OCI-LY7 (cell line): ENCODE measurements around the gene RUSF1. TPM values are rescaled to one million over a fixed set of nuclear protein-coding genes. Genes with fewer than 3 reads are reported as not detected.

Experiments
- BruUV-seq: library from RNA; stranded (reverse); fragments of 400-500 nt; replicated peaks from 2 replicates; lab custom pipeline; 2021; lab: Mats Ljungman, UMichigan
- CTCF ChIA-PET: fragments of 300-600 bp; sonication (Branson Sonifier 250); formaldehyde crosslinking; loops from one replicate; lab custom pipeline; 2022; ENCODE audit warnings: antibody characterized with exemption; ENCODE audit not compliant: unreplicated experiment; lab: Charles Lee
- POLR2A ChIA-PET: fragments of 300-600 bp; sonication (Branson Sonifier 250); formaldehyde crosslinking; loops from one replicate; lab custom pipeline; 2022; ENCODE audit warnings: antibody characterized with exemption; lab: Charles Lee
- DNase-seq: peaks from one replicate; pipeline ENCODE4 v3.0.0-alpha.2; 2015; ENCODE audit warnings: low spot score
- H2AFZ ChIP-seq: fragments of 200-600 bp; sonication (generic), shearing (Covaris generic); 2 replicates; pipeline ENCODE4 v1.6.1; 2014; ENCODE audit warnings: mild to moderate bottlenecking, antibody characterized with exemption, low read length, moderate library complexity
- H3K27ac ChIP-seq: fragments of 200-600 bp; sonication (generic); 2 replicates; pipeline ENCODE4 v1.5.1; 2014; ENCODE audit warnings: mixed run types, low read depth, mild to moderate bottlenecking, moderate library complexity, low read length, inconsistent platforms; ENCODE audit not compliant: poor library complexity, severe bottlenecking
- H3K36me3 ChIP-seq: fragments of 200-600 bp; sonication (generic); 2 replicates; pipeline ENCODE4 v1.6.1; 2014; ENCODE audit warnings: mild to moderate bottlenecking, antibody characterized with exemption, low read length, moderate library complexity, mixed read lengths; ENCODE audit not compliant: insufficient read depth
- H3K4me1 ChIP-seq: fragments of 200-600 bp; sonication (generic); 2 replicates; pipeline ENCODE4 v1.5.1; 2014; ENCODE audit warnings: mild to moderate bottlenecking, low read length; ENCODE audit not compliant: insufficient read depth, poor library complexity, severe bottlenecking
- H3K4me2 ChIP-seq: fragments of 200-600 bp; sonication (generic); 2 replicates; pipeline ENCODE4 v1.6.1; 2014; ENCODE audit warnings: mild to moderate bottlenecking, low read length
- H3K4me3 ChIP-seq: fragments of 200-600 bp; sonication (generic); 2 replicates; pipeline ENCODE4 v1.5.1; 2014; ENCODE audit warnings: mild to moderate bottlenecking, low read depth, low read length; ENCODE audit not compliant: poor library complexity, severe bottlenecking
- H3K79me2 ChIP-seq: fragments of 200-600 bp; sonication (generic); 2 replicates; pipeline ENCODE4 v1.6.1; 2016; ENCODE audit warnings: low read depth, mild to moderate bottlenecking, low read length, moderate library complexity, mixed read lengths; ENCODE audit not compliant: insufficient read depth
- H3K9me2 ChIP-seq: fragments of 200-600 bp; sonication (generic); 2 replicates; pipeline ENCODE4 v1.6.1; 2016; ENCODE audit warnings: mild to moderate bottlenecking, low read length, mixed read lengths; ENCODE audit not compliant: insufficient read depth
- H3K9me3 ChIP-seq: fragments of 200-600 bp; sonication (generic); 2 replicates; pipeline ENCODE4 v1.6.1; 2014; ENCODE audit warnings: mild to moderate bottlenecking, mixed run types, low read length, mixed read lengths
- H4K20me1 ChIP-seq: fragments of 200-600 bp; sonication (generic); 2 replicates; pipeline ENCODE4 v1.6.1; 2014; ENCODE audit warnings: mild to moderate bottlenecking, antibody characterized with exemption, low read length, moderate library complexity, mixed read lengths; ENCODE audit not compliant: insufficient read depth
- CTCF ChIP-seq: fragments of 200-600 bp; sonication (generic); conservative IDR thresholded peaks from 2 replicates; pipeline ENCODE4 v1.5.1; 2014; ENCODE audit warnings: mild to moderate bottlenecking, antibody characterized with exemption, low read length, moderate library complexity, mixed read lengths
- EZH2phosphoT487 ChIP-seq: fragments of 200-600 bp; sonication (generic); IDR thresholded peaks from 2 replicates; pipeline ENCODE4 v1.6.1; 2018; ENCODE audit warnings: low read depth, borderline replicate concordance, mild to moderate bottlenecking, mixed run types, antibody characterized with exemption, low read length, moderate library complexity, mixed read lengths
- intact Hi-C: fragments of 100-400 bp; cut with micrococcal nuclease; formaldehyde crosslinking; loops from one replicate; pipeline ENCODE4 v1.10.0; 2022; ENCODE audit not compliant: unreplicated experiment
- total RNA-seq, 2 experiments: library from RNA; depleted of rRNA in 1 of 2; stranded (reverse); fragments of >200 nt in 1 of 2; shearing (Covaris generic) in 1 of 2; gene quantifications; 2 replicates each; pipeline ENCODE4 v1.2.3, GENCODE V29; 2014 to 2022

The RUSF1 gene
- total RNA-seq, 2 experiments from 2014 or later, result 28.6 to 40.4 TPM

DNA sequence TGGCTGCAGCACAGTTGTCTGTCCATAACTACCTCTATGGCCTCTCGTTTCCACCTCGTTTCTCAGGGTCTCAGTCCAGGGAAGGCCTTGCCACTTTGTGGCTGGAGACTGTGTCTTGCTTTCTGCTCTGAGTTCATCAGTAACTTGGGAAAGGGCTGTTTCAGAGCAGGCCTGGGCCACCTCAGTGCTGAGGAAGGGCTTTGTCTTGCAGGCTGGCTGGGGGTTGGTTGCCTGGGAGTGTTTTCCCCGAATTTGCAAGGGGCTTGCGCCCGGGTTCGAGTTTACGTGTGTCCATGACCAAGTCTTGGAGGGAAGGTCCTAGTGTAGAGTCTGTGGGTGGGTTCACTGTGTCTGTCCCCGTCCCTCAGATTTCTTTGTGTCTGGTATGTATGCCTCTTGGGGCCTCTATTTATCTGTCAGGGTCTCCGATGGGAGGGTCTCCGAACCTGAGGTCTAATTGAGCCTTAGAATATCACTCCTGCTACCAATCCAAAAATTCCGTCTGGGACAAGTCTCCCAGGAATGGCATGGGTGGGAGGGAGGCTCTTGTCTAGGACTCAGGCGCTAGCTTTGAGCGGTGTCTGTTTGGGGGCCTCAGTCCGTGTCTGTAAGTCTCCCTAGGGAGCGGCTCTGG, 36.8 kb downstream of the RUSF1 start:
- no peak overlapping the region for H3K4me3 ChIP-seq
- POLR2A ChIA-PET, result no interaction called here

GRCh38 chr16:31470615-31471014, 37.6 kb downstream of the RUSF1 start:
- no TSS peak for BruUV-seq
- intact Hi-C loops, result no loop called here
- TF ChIP-seq EZH2phosphoT487 (no peak), CTCF (no peak)
- Histone ChIP-seq H2AFZ (no peak overlapping the region), H3K9me2 (no peaks in the 10 kb centered on the region), H4K20me1 (no peaks in the 10 kb centered on the region), H3K4me3 (no peak overlapping the region), H3K9me3 (no peaks in the 10 kb centered on the region), H3K36me3 (no peaks in the 10 kb centered on the region), H3K4me2 (no peak overlapping the region), H3K4me1 (peaks cover 10% of the 10 kb centered on the region), H3K27ac (no peak overlapping the region), H3K79me2 (no peaks in the 10 kb centered on the region)
- ChIA-PET POLR2A (no interaction called here), CTCF (no interaction called here)
- DNase-seq, result no peak

More for the DNA sequence above, 36.8 kb downstream of the RUSF1 start:
- Histone ChIP-seq H4K20me1 (no peaks in the 10 kb centered on the region), H3K79me2 (no peaks in the 10 kb centered on the region), H3K36me3 (no peaks in the 10 kb centered on the region), H2AFZ (no peak overlapping the region), H3K4me1 (peaks cover 10% of the 10 kb centered on the region), H3K9me2 (no peaks in the 10 kb centered on the region), H3K9me3 (no peaks in the 10 kb centered on the region), H3K27ac (no peak overlapping the region), H3K4me2 (no peak overlapping the region)
- no TSS peak for BruUV-seq
- DNase-seq, result no peak
- TF ChIP-seq CTCF, result no peak
- CTCF ChIA-PET, result no interaction called here
- intact Hi-C loops, result no loop called here

DNA sequence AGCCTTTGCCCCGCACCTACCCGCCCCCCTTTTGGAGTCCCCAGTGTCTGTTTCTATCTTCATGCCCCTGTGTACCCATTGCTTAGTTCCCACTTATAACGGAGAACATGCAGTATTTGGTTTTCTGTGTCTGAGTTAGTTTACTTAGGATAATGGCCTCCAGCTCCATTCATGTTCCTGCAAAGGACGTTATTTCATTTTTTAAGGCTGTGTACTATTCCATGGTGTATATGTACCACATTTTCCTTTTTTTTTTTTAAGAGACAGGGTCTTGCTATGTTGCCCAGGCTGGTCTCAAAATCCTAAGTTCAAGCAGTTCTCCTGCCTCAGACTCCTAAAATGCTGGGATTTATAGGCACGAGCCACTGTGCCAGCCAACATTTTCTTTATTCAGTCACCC, 40.3 kb downstream of the RUSF1 start:
- CTCF ChIA-PET, result no interaction called here
- BruUV-seq, result no TSS peak
- H3K4me2 ChIP-seq, result no peak overlapping the region
- H2AFZ ChIP-seq, result no peak overlapping the region
- intact Hi-C loops, result no loop called here
- no peaks in the 10 kb centered on the region for H3K36me3 ChIP-seq
- no peaks in the 10 kb centered on the region for H3K79me2 ChIP-seq
- no peak for DNase-seq
- H3K9me3 ChIP-seq, result no peaks in the 10 kb centered on the region
- no peaks in the 10 kb centered on the region for H3K9me2 ChIP-seq
- H3K27ac ChIP-seq, result no peak overlapping the region
- POLR2A ChIA-PET, result no interaction called here
- no peaks in the 10 kb centered on the region for H4K20me1 ChIP-seq
- H3K4me1 ChIP-seq, result peaks cover 10% of the 10 kb centered on the region
- TF ChIP-seq CTCF (no peak), EZH2phosphoT487 (no peak)
- H3K4me3 ChIP-seq, result no peak overlapping the region
